ENCODE data around the gene MED13L. TPM values are rescaled to one million over a fixed set of nuclear protein-coding genes. Genes with fewer than 3 reads are reported as not detected.

Gene MED13L
- total and polyA plus RNA-seq, 2 donors (not counting 3 experiments of a cell fraction or from before 2014, with no cell fraction given), result 27.4 to 93.6 TPM

DNA sequence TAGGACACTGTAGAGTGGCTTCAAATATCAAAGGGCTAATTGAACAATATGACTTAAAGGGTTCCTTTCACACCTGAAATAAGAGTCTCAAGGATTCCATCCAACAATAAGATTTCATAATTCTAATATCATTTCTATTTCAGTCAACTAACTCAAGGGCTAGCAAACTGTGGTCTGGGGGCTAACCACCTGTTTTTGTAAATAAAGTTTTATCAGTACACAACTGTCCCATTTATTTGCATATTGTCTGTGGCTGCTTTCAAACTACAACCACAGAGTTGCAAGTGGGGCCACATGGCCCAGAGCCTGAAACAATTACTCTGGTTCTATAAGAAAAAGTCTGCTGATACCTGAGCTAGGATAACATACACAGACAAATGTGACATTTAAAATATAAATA lies 29.1 kb downstream of the MED13L start:
- intact Hi-C loops (cut with micrococcal nuclease), result no loop called here

More for the DNA sequence above, 29.1 kb downstream of the MED13L start:
- dilution Hi-C loops (cut with MboI; ENCODE audit: extremely low pct_ligation_motif_present, low sequenced_read_pairs), result no loop called here
- TF ChIP-seq FOS (IDR thresholded peaks at IDR 0.05; ENCODE audit: borderline replicate concordance, insufficient read depth, low read length) (no peak), MYC (IDR thresholded peaks at IDR 0.05; ENCODE audit: low read depth, low read length) (no peak), JUN (IDR thresholded peaks at IDR 0.05; ENCODE audit: borderline replicate concordance, insufficient read depth, insufficient read length, low read depth) (no peak), POLR2A (IDR thresholded peaks at IDR 0.05; ENCODE audit: low read depth, low read length) (no peak), POLR2AphosphoS5 (IDR thresholded peaks at IDR 0.05; ENCODE audit: insufficient read depth, low read depth, low read length) (no peak), GATA2 (IDR thresholded peaks at IDR 0.05; ENCODE audit: insufficient read depth, insufficient read length, low read depth, low read length) (no peak), EZH2 (IDR thresholded peaks at IDR 0.05; ENCODE audit: borderline replicate concordance, low read depth, low read length, severe bottlenecking) (no peak)
- TF ChIP-seq, protein P1, sequence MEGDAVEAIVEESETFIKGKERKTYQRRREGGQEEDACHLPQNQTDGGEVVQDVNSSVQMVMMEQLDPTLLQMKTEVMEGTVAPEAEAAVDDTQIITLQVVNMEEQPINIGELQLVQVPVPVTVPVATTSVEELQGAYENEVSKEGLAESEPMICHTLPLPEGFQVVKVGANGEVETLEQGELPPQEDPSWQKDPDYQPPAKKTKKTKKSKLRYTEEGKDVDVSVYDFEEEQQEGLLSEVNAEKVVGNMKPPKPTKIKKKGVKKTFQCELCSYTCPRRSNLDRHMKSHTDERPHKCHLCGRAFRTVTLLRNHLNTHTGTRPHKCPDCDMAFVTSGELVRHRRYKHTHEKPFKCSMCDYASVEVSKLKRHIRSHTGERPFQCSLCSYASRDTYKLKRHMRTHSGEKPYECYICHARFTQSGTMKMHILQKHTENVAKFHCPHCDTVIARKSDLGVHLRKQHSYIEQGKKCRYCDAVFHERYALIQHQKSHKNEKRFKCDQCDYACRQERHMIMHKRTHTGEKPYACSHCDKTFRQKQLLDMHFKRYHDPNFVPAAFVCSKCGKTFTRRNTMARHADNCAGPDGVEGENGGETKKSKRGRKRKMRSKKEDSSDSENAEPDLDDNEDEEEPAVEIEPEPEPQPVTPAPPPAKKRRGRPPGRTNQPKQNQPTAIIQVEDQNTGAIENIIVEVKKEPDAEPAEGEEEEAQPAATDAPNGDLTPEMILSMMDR (IDR thresholded peaks at IDR 0.05; ENCODE audit: extremely low read depth in 1 of 2, insufficient read depth in 1 of 2, low read depth in 1 of 2, low read length in 2 of 2), result no peak
- TF ChIP-seq, protein P2, sequence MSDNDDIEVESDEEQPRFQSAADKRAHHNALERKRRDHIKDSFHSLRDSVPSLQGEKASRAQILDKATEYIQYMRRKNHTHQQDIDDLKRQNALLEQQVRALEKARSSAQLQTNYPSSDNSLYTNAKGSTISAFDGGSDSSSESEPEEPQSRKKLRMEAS (IDR thresholded peaks at IDR 0.05; ENCODE audit: insufficient read depth, insufficient read length), result no peak
- Histone ChIP-seq H3K9ac (replicated peaks; ENCODE audit: extremely low read depth, insufficient read depth, low read length) (no peak overlapping the region), H4K20me1 (replicated peaks; ENCODE audit: control insufficient read depth, extremely low read depth, insufficient read depth, low read length) (peaks cover 38% of the 10 kb centered on the region), H3K79me2 (ENCODE audit: control insufficient read depth, insufficient read depth, low read length) (peaks cover 93% of the 10 kb centered on the region), H3K9me1 (replicated peaks; ENCODE audit: control insufficient read depth, extremely low read depth, insufficient read depth, low read length) (no peaks in the 10 kb centered on the region), H2AFZ (ENCODE audit: low read depth, low read length) (no peak overlapping the region), H3K4me2 (ENCODE audit: insufficient read depth, low read length) (no peak overlapping the region), H3K9me3 (replicated peaks; ENCODE audit: control insufficient read depth, insufficient read depth, low read length) (no peaks in the 10 kb centered on the region), H3K4me3 (replicated peaks in 1 of 3; ENCODE audit: insufficient read depth in 1 of 3, low read depth in 1 of 3, low read length in 3 of 3) (no peak overlapping the region), H3K27me3 (ENCODE audit: control insufficient read depth in 2 of 2, insufficient read depth in 2 of 2, low read length in 2 of 2) (no peaks in the 10 kb centered on the region), H3K36me3 (ENCODE audit: control insufficient read depth in 2 of 2, extremely low read depth in 1 of 2, insufficient read depth in 2 of 2, low read length in 2 of 2) (no peaks in the 10 kb centered on the region), H3K4me1 (ENCODE audit: control insufficient read depth, extremely low read depth, insufficient read depth, low read length) (peaks cover 13% of the 10 kb centered on the region), H3K27ac (ENCODE audit: insufficient read depth, low read depth, low read length) (no peak overlapping the region)
- no TSS peak for BruUV-seq (replicated peaks)
- ChIA-PET POLR2A (no interaction called here), CTCF (interaction anchor here (1.0 to 2.5 kb wide), 6 partner anchors 9 to 28 kb away, joined by 3 to 18 read pairs (median 6); no protein-coding TSS in a partner anchor)
- DNase-seq (ENCODE audit: low read depth, low spot score) (no peak), FAIRE-seq (no peak)
